DND-41 (cell line): Measurements from ENCODE around the gene RBM10.
A peak's percentile ranks its signal among the peaks of the same experiment; 100 is the strongest.

ENCODE experiments used
- ATAC-seq: fragments of 200-7000 bp; cut with Tn5 transposase; 3 replicates; pipeline ENCODE4 v1.9.1; 2021; ENCODE audit warnings: low read depth; ENCODE audit not compliant: insufficient read depth
- DNase-seq: peaks from one replicate; pipeline ENCODE4 v3.0.0-alpha.2; 2020
- H2AFZ ChIP-seq: 2 replicates; pipeline ENCODE4 v1.6.0; 2012; ENCODE audit warnings: low read depth, low read length
- H3K27ac ChIP-seq: 2 replicates; pipeline ENCODE4 v1.5.1; 2012; ENCODE audit warnings: low read length, inconsistent platforms
- H3K27me3 ChIP-seq: fragments of 200-600 bp; sonication (generic); 2 replicates; pipeline ENCODE4 v1.6.0; 2012; ENCODE audit warnings: low read length, mild to moderate bottlenecking, inconsistent platforms; ENCODE audit not compliant: insufficient read depth, poor library complexity
- H3K36me3 ChIP-seq: 2 replicates; pipeline ENCODE4 v1.5.1; 2012; ENCODE audit warnings: low read length, inconsistent platforms; ENCODE audit not compliant: insufficient read depth
- H3K4me1 ChIP-seq: 2 replicates; pipeline ENCODE4 v1.5.1; 2012; ENCODE audit warnings: mild to moderate bottlenecking, low read length; ENCODE audit not compliant: insufficient read depth
- H3K4me2 ChIP-seq: 2 replicates; pipeline ENCODE4 v1.6.0; 2012; ENCODE audit warnings: mild to moderate bottlenecking, moderate library complexity, low read length, inconsistent platforms; ENCODE audit not compliant: insufficient read depth
- H3K4me3 ChIP-seq, 2 experiments: fragments of 200-600 bp in 1 of 2; shearing (Covaris generic) in 1 of 2; 2 replicates each; pipeline ENCODE4 v1.5.1; 2012 to 2016; ENCODE audit warnings: inconsistent platforms in 2 of 2, low read length in 2 of 2, mild to moderate bottlenecking in 2 of 2, low read depth in 1 of 2, moderate library complexity in 1 of 2
- H3K79me2 ChIP-seq: 2 replicates; pipeline ENCODE4 v1.6.0; 2012; ENCODE audit warnings: low read length, inconsistent platforms; ENCODE audit not compliant: insufficient read depth
- H3K9ac ChIP-seq: 2 replicates; pipeline ENCODE4 v1.6.0; 2012; ENCODE audit warnings: low read depth, mild to moderate bottlenecking, inconsistent platforms, low read length, moderate library complexity
- H3K9me3 ChIP-seq: 2 replicates; pipeline ENCODE4 v1.5.1; 2012; ENCODE audit warnings: low read length, moderate library complexity, mild to moderate bottlenecking, inconsistent platforms; ENCODE audit not compliant: insufficient read depth, severe bottlenecking
- H4K20me1 ChIP-seq: 2 replicates; pipeline ENCODE4 v1.6.0; 2012; ENCODE audit warnings: low read length; ENCODE audit not compliant: insufficient read depth
- EZH2 ChIP-seq: IDR thresholded peaks from 3 replicates; pipeline ENCODE4 v1.6.1; 2012; ENCODE audit warnings: borderline replicate concordance, low read depth, mild to moderate bottlenecking, moderate library complexity, low read length, inconsistent platforms; ENCODE audit not compliant: severe bottlenecking
- TF ChIP-seq, protein P1 (sequence below): IDR thresholded peaks from 2 replicates; pipeline ENCODE4 v1.5.1; 2012; ENCODE audit warnings: borderline replicate concordance, low read length, moderate library complexity, mild to moderate bottlenecking; ENCODE audit not compliant: poor library complexity, severe bottlenecking; ENCODE audit errors: extremely low read depth

Gene RBM10

GRCh38 chrX:47186096-47186740 lies 41.2 kb downstream of the RBM10 start:
- H3K36me3 ChIP-seq: peaks cover 46% of the 10 kb centered on the region
- TF ChIP-seq EZH2: no peak
- TF ChIP-seq, protein P1, sequence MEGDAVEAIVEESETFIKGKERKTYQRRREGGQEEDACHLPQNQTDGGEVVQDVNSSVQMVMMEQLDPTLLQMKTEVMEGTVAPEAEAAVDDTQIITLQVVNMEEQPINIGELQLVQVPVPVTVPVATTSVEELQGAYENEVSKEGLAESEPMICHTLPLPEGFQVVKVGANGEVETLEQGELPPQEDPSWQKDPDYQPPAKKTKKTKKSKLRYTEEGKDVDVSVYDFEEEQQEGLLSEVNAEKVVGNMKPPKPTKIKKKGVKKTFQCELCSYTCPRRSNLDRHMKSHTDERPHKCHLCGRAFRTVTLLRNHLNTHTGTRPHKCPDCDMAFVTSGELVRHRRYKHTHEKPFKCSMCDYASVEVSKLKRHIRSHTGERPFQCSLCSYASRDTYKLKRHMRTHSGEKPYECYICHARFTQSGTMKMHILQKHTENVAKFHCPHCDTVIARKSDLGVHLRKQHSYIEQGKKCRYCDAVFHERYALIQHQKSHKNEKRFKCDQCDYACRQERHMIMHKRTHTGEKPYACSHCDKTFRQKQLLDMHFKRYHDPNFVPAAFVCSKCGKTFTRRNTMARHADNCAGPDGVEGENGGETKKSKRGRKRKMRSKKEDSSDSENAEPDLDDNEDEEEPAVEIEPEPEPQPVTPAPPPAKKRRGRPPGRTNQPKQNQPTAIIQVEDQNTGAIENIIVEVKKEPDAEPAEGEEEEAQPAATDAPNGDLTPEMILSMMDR: no peak
- DNase-seq: no peak
- H3K79me2 ChIP-seq: peaks cover 4% of the 10 kb centered on the region
- H4K20me1 ChIP-seq: no peaks in the 10 kb centered on the region
- H2AFZ ChIP-seq: no peak overlapping the region
- H3K27me3 ChIP-seq: no peaks in the 10 kb centered on the region
- no peak overlapping the region for H3K27ac ChIP-seq
- no peak for ATAC-seq
- H3K4me2 ChIP-seq: no peak overlapping the region
- peaks cover 10% of the 10 kb centered on the region for H3K4me1 ChIP-seq
- no peak overlapping the region for H3K9ac ChIP-seq
- H3K4me3 ChIP-seq: no peak overlapping the region
- no peaks in the 10 kb centered on the region for H3K9me3 ChIP-seq

DNA sequence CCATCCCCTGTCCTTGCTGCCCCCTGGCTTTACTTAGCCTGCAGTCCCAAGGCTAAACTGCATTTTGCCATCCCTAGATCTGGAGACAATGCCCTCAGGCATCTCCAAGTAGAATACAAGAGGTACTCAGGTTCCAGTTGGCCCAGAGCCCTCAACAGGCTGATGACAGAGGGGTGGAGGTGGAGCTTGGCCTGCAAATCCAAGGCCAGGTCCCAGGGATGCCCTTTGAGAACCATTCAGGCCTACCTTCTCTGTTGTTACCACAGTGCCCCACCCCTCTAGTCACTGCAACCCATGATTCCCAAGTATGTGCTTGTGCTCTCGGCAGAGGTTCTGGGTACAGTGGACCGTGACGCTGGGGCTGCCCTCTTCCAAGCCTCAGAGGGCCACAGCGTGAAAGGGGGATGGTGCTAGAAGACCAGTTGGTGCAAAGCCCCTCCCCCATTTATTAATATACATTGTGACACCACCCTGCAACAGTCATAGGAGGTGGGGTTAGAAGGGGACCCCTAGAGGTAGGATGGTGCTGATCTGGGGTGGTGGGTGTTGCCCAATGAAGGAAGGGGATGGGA lies 42.2 kb downstream of the RBM10 start:
- no peaks in the 10 kb centered on the region for H3K9me3 ChIP-seq
- peaks cover 14% of the 10 kb centered on the region for H3K79me2 ChIP-seq
- H2AFZ ChIP-seq: no peak overlapping the region
- H3K4me2 ChIP-seq: no peak overlapping the region
- no peaks in the 10 kb centered on the region for H3K27me3 ChIP-seq
- ATAC-seq: no peak
- H3K36me3 ChIP-seq: peaks cover 37% of the 10 kb centered on the region
- H3K9ac ChIP-seq: no peak overlapping the region
- no peak for DNase-seq
- TF ChIP-seq EZH2: no peak
- TF ChIP-seq, protein P1: no peak
- H3K4me1 ChIP-seq: peaks cover 20% of the 10 kb centered on the region
- no peak overlapping the region for H3K27ac ChIP-seq
- no peaks in the 10 kb centered on the region for H4K20me1 ChIP-seq
- H3K4me3 ChIP-seq: no peak overlapping the region

DNA sequence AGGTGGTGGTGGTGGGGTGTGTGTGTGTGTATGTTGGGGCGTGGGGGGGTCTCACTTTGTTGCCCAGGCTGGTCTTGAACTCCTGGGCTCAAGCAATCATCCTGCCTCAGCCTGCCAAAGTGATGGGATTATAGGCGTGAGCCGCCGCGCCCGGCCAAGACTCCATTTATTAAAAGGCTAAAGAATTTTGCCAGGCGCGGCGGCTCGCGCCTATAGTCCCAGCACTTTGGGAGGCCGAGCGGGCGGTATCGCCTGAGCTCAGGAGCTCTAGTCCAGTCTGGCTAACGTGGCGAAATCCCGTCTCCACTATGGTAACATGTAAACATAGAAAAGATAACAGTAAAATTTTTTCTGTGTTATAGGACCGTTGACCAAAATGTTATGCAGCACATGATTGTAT lies 44.9 kb downstream of the RBM10 start:
- H2AFZ ChIP-seq: peak overlapping the region; percentile 61; the same call in 1 of the 2 replicates

More for the DNA sequence above, 44.9 kb downstream of the RBM10 start:
- DNase-seq (no peak), ATAC-seq (no peak)
- peak overlapping the region; percentile 89 for H3K4me2 ChIP-seq
- peaks cover 30% of the 10 kb centered on the region for H3K79me2 ChIP-seq
- no peak overlapping the region for H3K9ac ChIP-seq
- H4K20me1 ChIP-seq: no peaks in the 10 kb centered on the region; the same call in 1 of the 2 replicates
- no peak overlapping the region for H3K4me3 ChIP-seq
- TF ChIP-seq EZH2: no peak
- TF ChIP-seq, protein P1: no peak
- H3K27me3 ChIP-seq: no peaks in the 10 kb centered on the region
- peaks cover 19% of the 10 kb centered on the region for H3K36me3 ChIP-seq
- peaks cover 38% of the 10 kb centered on the region for H3K4me1 ChIP-seq
- no peak overlapping the region for H3K27ac ChIP-seq
- H3K9me3 ChIP-seq: no peaks in the 10 kb centered on the region
